Measurements from ENCODE around the gene C1QTNF8.
"Not testable (repeated sequence)": the region's sequence is repeated elsewhere in the genome, so short reads cannot be mapped to it uniquely, and the experiment has no call there.

C1QTNF8 gene

GRCh38 chr16:1091992-1092552 lies 4.0 kb downstream of the C1QTNF8 start:
- no peak for DNase-seq

- no peak for DNase-seq
These were observed 5.1 kb downstream of the C1QTNF8 start for GRCh38 chr16:1090620-1091587.

GRCh38 chr16:1089822-1090619 lies 6.0 kb downstream of the C1QTNF8 start:
- DNase-seq: no peak

- DNase-seq: no peak
These were observed 6.6 kb downstream of the C1QTNF8 start for GRCh38 chr16:1089439-1089821.

- DNase-seq: no peak
These were observed 7.5 kb downstream of the C1QTNF8 start for GRCh38 chr16:1088295-1089170.

- not testable (repeated sequence) for DNase-seq
These were observed 9.6 kb downstream of the C1QTNF8 start for GRCh38 chr16:1086443-1086842.

GRCh38 chr16:1084971-1085370 lies 11.1 kb downstream of the C1QTNF8 start:
- DNase-seq: no peak

- no peak for DNase-seq
These were observed 12.9 kb downstream of the C1QTNF8 start for GRCh38 chr16:1082952-1083675.

GRCh38 chr16:1082266-1082951 lies 13.6 kb downstream of the C1QTNF8 start:
- DNase-seq: no peak

GRCh38 chr16:1081734-1082265 lies 14.2 kb downstream of the C1QTNF8 start:
- DNase-seq: no peak

GRCh38 chr16:1080801-1081733 lies 15.0 kb downstream of the C1QTNF8 start:
- no peak for DNase-seq

GRCh38 chr16:1079786-1080525 lies 16.1 kb downstream of the C1QTNF8 start:
- DNase-seq: no peak

- no peak for DNase-seq
These were observed 16.7 kb downstream of the C1QTNF8 start for GRCh38 chr16:1079341-1079740.

- DNase-seq: no peak
These were observed 17.4 kb downstream of the C1QTNF8 start for GRCh38 chr16:1078579-1079021.

- DNase-seq: no peak
These were observed 18.0 kb downstream of the C1QTNF8 start for GRCh38 chr16:1077877-1078578.

- no peak for DNase-seq
These were observed 19.1 kb downstream of the C1QTNF8 start for GRCh38 chr16:1076801-1077576.

GRCh38 chr16:1075546-1075945 lies 20.5 kb downstream of the C1QTNF8 start:
- DNase-seq: no peak

GRCh38 chr16:1074379-1074649 lies 21.7 kb downstream of the C1QTNF8 start:
- no peak for DNase-seq
